Measurements from ENCODE around the gene CHML.

DNA sequence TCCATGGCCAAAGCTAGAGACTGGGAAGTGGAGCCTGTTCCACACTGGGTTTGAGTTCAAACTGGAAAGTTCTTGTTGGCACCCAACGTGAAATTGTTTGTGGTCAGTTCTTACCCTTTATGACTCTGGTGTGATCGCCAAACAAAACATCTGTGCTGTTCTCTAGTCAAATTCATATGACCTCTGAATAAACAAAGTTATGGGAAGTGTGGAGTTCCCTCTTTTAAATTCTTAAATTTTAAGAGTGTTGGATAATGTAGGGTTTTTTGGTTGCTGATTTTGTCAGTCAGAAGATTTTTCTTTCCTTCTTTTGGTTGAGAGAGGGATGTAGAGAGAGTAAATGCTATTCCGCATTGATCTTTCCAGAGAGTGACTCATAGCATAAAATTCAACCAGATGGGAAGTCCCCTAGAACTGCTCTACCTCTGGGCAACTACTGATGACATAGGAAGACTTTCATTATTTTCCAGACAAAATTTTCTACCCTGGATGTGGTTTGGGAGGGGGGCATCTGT, 36.4 kb downstream of the CHML start:
- TF ChIP-seq POLR2A (IDR thresholded peaks at IDR 0.05; ENCODE audit: low read length) (no peak), GATA1 (IDR thresholded peaks at IDR 0.05; ENCODE audit: low read depth, low read length) (no peak)
